IPS-20b (cell line): ENCODE results near the gene ABCG8.

Source experiments
- H3K27ac ChIP-seq: one replicate; pipeline ENCODE4 v1.5.1; 2013; ENCODE audit warnings: low read length
- H3K27me3 ChIP-seq: 2 replicates; pipeline ENCODE4 v1.6.1; 2013; ENCODE audit warnings: mild to moderate bottlenecking, low read length, inconsistent platforms; ENCODE audit not compliant: insufficient read depth
- H3K36me3 ChIP-seq: 2 replicates; pipeline ENCODE4 v1.6.1; 2013; ENCODE audit warnings: low read depth, mild to moderate bottlenecking, inconsistent platforms, low read length, moderate library complexity; ENCODE audit not compliant: insufficient read depth
- H3K4me1 ChIP-seq: 2 replicates; pipeline ENCODE4 v1.6.1; 2013; ENCODE audit warnings: mild to moderate bottlenecking, control low read depth, inconsistent platforms, low read length, moderate library complexity; ENCODE audit not compliant: insufficient read depth
- H3K4me3 ChIP-seq: 2 replicates; pipeline ENCODE4 v1.5.1; 2013; ENCODE audit warnings: mild to moderate bottlenecking, low read length, inconsistent platforms
- H3K9ac ChIP-seq: 2 replicates; pipeline ENCODE4 v1.6.1; 2013; ENCODE audit warnings: low read depth, mild to moderate bottlenecking, inconsistent platforms, low read length, moderate library complexity
- H3K9me3 ChIP-seq: 2 replicates; pipeline ENCODE4 v1.6.1; 2013; ENCODE audit warnings: mild to moderate bottlenecking, low read depth, low read length, inconsistent platforms; ENCODE audit not compliant: insufficient read depth

ABCG8 gene

DNA sequence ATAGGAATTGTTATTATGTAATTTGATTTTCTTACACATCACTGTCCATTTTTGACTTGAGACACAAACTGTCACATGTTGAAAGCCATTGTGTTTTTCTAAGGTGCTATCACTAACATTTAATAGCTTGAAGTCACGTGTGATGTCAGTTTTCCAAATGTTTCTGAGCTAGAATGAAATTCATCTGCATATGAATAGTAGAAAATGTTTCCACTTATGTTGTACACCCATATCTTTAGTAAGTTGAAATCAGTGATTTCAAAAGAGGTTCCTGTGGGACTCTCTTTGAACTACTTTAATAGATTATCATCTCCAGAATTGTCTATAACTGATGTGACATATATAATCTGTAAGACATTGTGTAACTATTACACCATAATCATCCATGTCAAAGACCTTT is 27.9 kb upstream of the ABCG8 start:
- H3K9ac ChIP-seq, result no peak overlapping the region
- H3K4me3 ChIP-seq, result no peak overlapping the region
- no peaks in the 10 kb centered on the region for H3K4me1 ChIP-seq
- H3K27me3 ChIP-seq, result no peaks in the 10 kb centered on the region
- H3K9me3 ChIP-seq, result no peaks in the 10 kb centered on the region
- H3K36me3 ChIP-seq, result no peaks in the 10 kb centered on the region
- H3K27ac ChIP-seq, result no peak overlapping the region

- H3K4me1 ChIP-seq, result no peaks in the 10 kb centered on the region
- H3K4me3 ChIP-seq, result no peak overlapping the region
- H3K9ac ChIP-seq, result no peak overlapping the region
Measured at GRCh38 chr2:43812006-43812405, 26.8 kb upstream of the ABCG8 start.

DNA sequence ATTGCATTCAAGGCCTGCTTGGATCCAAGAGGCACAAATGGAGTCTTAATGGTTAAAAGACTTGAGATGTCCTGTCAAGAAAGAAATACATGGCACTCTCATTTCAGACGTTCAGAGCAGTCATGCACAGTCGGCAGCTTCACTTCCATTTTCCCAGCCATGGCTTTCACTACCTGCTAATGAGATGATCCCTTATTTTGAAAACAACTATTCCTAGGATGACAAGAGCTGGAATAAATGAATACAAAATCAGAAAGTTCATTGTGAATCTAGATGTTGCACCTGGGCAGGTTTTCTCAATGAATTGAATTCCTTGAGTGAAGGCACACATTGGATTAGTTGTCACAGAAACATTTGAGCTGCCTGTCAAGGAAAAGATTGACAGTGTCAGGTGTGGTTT is 25.8 kb upstream of the ABCG8 start:
- Histone ChIP-seq H3K9ac (no peak overlapping the region), H3K4me3 (no peak overlapping the region), H3K27me3 (no peaks in the 10 kb centered on the region), H3K36me3 (no peaks in the 10 kb centered on the region), H3K9me3 (no peaks in the 10 kb centered on the region), H3K27ac (no peak overlapping the region), H3K4me1 (no peaks in the 10 kb centered on the region)

More at GRCh38 chr2:43812006-43812405, 26.8 kb upstream of the ABCG8 start:
- H3K27ac ChIP-seq, result no peak overlapping the region
- no peaks in the 10 kb centered on the region for H3K27me3 ChIP-seq
- H3K9me3 ChIP-seq, result no peaks in the 10 kb centered on the region
- no peaks in the 10 kb centered on the region for H3K36me3 ChIP-seq

DNA sequence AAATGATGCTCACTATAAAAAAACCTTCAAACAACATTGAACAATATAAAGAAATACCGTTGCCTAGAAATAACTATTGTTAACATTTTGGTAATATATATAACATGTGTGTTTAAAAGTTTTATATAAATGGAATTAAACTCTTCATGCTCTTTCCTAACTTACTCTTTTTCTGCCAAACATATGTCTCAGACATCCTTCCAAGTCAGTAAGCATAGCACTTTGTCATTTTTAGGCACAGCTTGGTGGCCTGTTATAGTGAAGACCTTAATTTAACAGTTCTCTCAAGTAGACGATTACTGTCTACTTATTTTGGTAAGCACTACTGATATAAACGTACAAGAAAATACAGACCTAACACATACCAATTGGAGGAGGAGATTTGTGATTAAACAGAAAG is 24.1 kb upstream of the ABCG8 start:
- Histone ChIP-seq H3K27ac (no peak overlapping the region), H3K4me3 (no peak overlapping the region), H3K27me3 (no peaks in the 10 kb centered on the region), H3K9me3 (no peaks in the 10 kb centered on the region), H3K9ac (no peak overlapping the region), H3K36me3 (no peaks in the 10 kb centered on the region), H3K4me1 (no peaks in the 10 kb centered on the region)

- H3K9me3 ChIP-seq, result no peaks in the 10 kb centered on the region
- H3K4me1 ChIP-seq, result no peaks in the 10 kb centered on the region
- no peak overlapping the region for H3K27ac ChIP-seq
- no peaks in the 10 kb centered on the region for H3K36me3 ChIP-seq
- no peaks in the 10 kb centered on the region for H3K27me3 ChIP-seq
- H3K4me3 ChIP-seq, result no peak overlapping the region
- H3K9ac ChIP-seq, result no peak overlapping the region
Measured at GRCh38 chr2:43818761-43819160, 20.0 kb upstream of the ABCG8 start.

DNA sequence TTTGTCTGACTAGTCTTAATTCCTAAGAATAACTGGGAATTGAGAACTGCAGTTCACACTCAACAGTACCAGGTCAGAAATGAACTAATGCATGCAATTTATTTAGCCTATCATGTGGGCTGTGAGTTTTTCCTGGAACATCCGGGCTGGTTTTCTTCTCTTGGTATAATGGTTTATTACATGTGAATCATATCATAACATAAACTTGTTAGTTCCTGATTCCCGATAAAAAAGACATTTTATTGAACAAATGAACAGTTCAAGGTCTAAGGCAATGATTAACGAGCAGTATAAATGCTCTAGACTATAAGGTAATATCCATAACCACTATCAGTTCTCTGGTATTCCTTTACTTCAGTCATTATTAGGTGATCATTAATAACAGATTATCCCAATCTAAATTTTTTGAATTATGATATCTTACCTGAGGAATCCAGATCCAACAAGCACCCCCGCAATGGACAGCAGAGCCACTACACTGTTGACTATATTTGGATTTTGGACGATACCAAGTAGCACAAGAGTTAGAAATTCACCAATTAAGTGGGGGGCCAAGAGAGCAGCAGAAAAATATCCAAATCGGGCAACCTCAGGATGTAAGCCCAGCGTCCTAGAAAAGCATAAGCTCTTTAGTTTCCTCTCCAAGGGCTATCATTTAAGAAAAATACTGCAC is 19.1 kb upstream of the ABCG8 start:
- Histone ChIP-seq H3K27ac (no peak overlapping the region), H3K9me3 (no peaks in the 10 kb centered on the region), H3K36me3 (no peaks in the 10 kb centered on the region), H3K9ac (no peak overlapping the region), H3K4me1 (no peaks in the 10 kb centered on the region), H3K4me3 (no peak overlapping the region), H3K27me3 (no peaks in the 10 kb centered on the region)

GRCh38 chr2:43822839-43823238 is 15.9 kb upstream of the ABCG8 start:
- Histone ChIP-seq H3K9me3 (no peaks in the 10 kb centered on the region), H3K4me3 (no peak overlapping the region), H3K36me3 (no peaks in the 10 kb centered on the region), H3K27me3 (no peaks in the 10 kb centered on the region), H3K4me1 (no peaks in the 10 kb centered on the region), H3K9ac (no peak overlapping the region), H3K27ac (no peak overlapping the region)

DNA sequence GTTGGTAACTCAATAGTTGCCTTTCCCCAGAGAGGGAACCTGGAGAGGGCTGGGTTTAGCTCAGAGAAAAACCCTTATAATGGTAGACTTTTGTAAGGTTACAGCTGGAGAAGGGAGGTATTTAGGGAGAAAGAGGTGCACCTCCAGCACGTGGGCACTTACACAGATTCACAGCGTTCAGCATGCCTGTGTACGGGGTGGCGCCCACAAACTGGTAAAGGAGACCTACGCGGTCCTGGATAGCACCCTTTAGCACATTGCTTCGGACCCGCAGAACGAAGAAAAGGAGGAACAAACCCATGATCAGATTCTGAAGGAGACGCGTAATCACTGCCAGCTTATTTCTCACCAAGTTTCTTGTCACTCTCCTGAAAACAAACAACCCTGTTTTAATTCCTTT is 15.0 kb upstream of the ABCG8 start:
- no peak overlapping the region for H3K4me3 ChIP-seq
- H3K4me1 ChIP-seq, result no peaks in the 10 kb centered on the region
- no peaks in the 10 kb centered on the region for H3K36me3 ChIP-seq
- no peaks in the 10 kb centered on the region for H3K9me3 ChIP-seq
- no peak overlapping the region for H3K9ac ChIP-seq
- H3K27ac ChIP-seq, result no peak overlapping the region
- H3K27me3 ChIP-seq, result no peaks in the 10 kb centered on the region

DNA sequence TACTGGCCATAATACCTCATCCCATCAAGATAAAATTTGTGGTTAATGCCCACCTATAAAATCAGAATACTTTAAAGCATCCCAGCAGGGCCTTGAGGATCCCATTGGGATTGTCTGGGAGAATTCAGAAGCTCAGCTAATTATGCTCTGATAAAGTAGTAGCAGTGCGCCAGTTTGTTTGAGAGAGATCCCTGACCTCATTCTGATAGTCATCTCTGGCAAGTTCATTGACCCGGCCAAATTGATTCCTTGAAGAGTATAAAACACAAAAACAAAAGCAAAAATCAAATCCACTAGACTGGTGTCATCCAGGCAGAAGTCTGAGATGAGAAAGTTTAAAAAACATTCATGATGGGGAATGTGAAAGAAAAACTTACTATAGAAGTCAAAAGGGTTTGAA is 14.3 kb upstream of the ABCG8 start:
- Histone ChIP-seq H3K4me1 (no peaks in the 10 kb centered on the region), H3K27me3 (peaks cover under 1% of the 10 kb centered on the region; the same call in 1 of the 2 replicates), H3K36me3 (no peaks in the 10 kb centered on the region)

GRCh38 chr2:43824951-43825493 is 13.7 kb upstream of the ABCG8 start:
- H3K4me1 ChIP-seq, result no peaks in the 10 kb centered on the region
- H3K36me3 ChIP-seq, result no peaks in the 10 kb centered on the region
- H3K9me3 ChIP-seq, result no peaks in the 10 kb centered on the region
- H3K9ac ChIP-seq, result no peak overlapping the region
- no peak overlapping the region for H3K4me3 ChIP-seq
- H3K27ac ChIP-seq, result no peak overlapping the region
- peaks cover 6% of the 10 kb centered on the region for H3K27me3 ChIP-seq

More for the DNA sequence above, 14.3 kb upstream of the ABCG8 start:
- Histone ChIP-seq H3K9ac (no peak overlapping the region), H3K27ac (no peak overlapping the region), H3K9me3 (no peaks in the 10 kb centered on the region), H3K4me3 (no peak overlapping the region)

DNA sequence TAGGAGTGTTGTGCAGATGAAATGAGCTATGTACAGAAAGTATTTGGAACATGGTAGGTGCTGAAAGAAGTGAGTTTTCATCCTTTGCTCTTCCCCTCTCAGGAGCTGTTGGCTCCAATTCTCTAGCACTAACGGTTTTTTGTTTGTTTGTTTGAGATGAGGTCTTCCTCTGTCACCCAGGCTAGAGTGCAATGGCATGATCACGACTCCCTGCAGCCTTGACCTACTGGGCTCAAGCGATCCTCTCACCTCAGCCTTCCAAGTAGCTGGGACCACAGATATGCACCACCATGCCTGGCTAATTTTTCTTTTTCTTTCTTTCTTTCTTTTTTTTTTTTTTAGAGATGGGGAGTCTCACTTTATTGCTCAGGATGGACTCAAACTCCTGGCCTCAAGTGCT is 12.9 kb upstream of the ABCG8 start:
- no peaks in the 10 kb centered on the region for H3K9me3 ChIP-seq
- H3K9ac ChIP-seq, result no peak overlapping the region
- H3K27ac ChIP-seq, result no peak overlapping the region
- H3K27me3 ChIP-seq, result peaks cover 14% of the 10 kb centered on the region
- no peaks in the 10 kb centered on the region for H3K4me1 ChIP-seq
- no peaks in the 10 kb centered on the region for H3K36me3 ChIP-seq
- H3K4me3 ChIP-seq, result no peak overlapping the region

DNA sequence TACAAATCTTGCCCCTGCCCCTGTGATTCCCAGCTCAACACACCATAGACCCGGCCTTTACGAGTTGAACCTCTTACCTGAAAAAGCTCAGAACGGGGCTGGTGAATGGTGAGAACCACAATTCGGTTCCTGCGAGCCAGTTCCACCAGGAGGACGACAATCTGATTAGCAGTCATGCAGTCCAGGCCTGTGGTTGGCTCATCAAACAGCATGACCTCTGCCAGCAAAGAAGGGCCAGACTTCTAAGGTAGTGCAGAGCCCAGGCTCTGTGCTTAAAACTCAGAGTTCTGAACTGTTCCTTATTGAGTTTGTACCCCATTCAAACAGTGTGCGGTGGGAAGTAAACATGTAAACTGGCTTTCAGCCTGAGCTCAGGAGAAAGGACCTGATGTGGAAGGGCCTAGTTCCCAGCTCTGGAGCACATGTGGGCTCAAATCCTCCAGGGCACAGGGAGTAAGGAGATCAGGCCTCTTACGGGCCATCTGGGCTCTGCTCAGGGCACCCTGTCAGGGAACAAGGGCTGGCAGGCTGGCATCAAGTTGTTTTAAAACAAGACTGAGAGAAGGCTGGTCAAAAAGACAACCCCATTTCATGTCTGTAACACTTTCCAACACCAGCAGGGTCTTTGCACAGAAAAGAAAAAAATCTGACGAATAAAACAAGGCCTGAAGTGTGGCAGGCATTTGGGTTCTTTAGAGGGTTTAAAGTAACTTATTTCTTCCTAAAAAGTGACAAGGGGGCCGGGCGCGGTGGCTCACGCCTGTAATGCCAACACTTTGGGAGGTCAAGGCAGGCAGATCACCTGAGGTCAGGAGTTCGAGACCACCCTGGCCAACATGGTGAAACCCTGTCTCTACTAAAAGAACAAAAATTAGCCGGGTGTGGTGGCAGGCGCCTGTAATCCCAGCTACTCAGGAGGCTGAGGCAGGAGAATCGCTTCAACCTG is 12.2 kb upstream of the ABCG8 start:
- no peaks in the 10 kb centered on the region for H3K4me1 ChIP-seq
- no peak overlapping the region for H3K9ac ChIP-seq
- no peaks in the 10 kb centered on the region for H3K36me3 ChIP-seq
- H3K4me3 ChIP-seq, result no peak overlapping the region
- H3K27ac ChIP-seq, result no peak overlapping the region
- H3K27me3 ChIP-seq, result peaks cover 21% of the 10 kb centered on the region
- H3K9me3 ChIP-seq, result no peaks in the 10 kb centered on the region
